ENCODE results near the gene LDLRAD4. TPM values are rescaled to one million over a fixed set of nuclear protein-coding genes. Genes with fewer than 3 reads are reported as not detected.

Gene LDLRAD4
- total RNA-seq, 6 donors from 2014 or later, result 19.5 to 26.6 (median 24.4) TPM

- Histone ChIP-seq H3K36me3 (no peaks in the 10 kb centered on the region), H3K4me1 (peaks cover 0 to 10% (median 3%) of the 10 kb centered on the region in 4 donors), H3K27ac (no peak overlapping the region), H3K9me3 (no peaks in the 10 kb centered on the region), H3K4me3 (no peak overlapping the region), H3K27me3 (no peaks in the 10 kb centered on the region)
- TF ChIP-seq CTCF (IDR thresholded peaks at IDR 0.05) (no peak), POLR2AphosphoS5 (IDR thresholded peaks at IDR 0.05) (no peak), POLR2A (IDR thresholded peaks at IDR 0.05) (no peak), EP300 (IDR thresholded peaks at IDR 0.05) (no peak)
- DNase-seq, result no peak
- no peak for ATAC-seq (ENCODE audit: low FRiP score in 2 of 2)
- 90 to 91% methylated on average over 16 of the region's 16 CpGs for WGBS, 2 donors
Measured at GRCh38 chr18:13431886-13432285, 213.3 kb downstream of the LDLRAD4 start.

GRCh38 chr18:13433125-13433524 is 214.6 kb downstream of the LDLRAD4 start:
- Histone ChIP-seq H3K27ac (no peak overlapping the region), H3K4me1 (peaks cover 0 to 12% (median 3%) of the 10 kb centered on the region in 4 donors), H3K27me3 (no peaks in the 10 kb centered on the region), H3K9me3 (no peaks in the 10 kb centered on the region), H3K36me3 (no peaks in the 10 kb centered on the region), H3K4me3 (no peak overlapping the region)
- ATAC-seq (ENCODE audit: low FRiP score in 2 of 2), result no peak
- TF ChIP-seq EP300 (IDR thresholded peaks at IDR 0.05) (no peak), POLR2AphosphoS5 (IDR thresholded peaks at IDR 0.05) (no peak), CTCF (IDR thresholded peaks at IDR 0.05) (no peak), POLR2A (IDR thresholded peaks at IDR 0.05) (no peak)
- WGBS, 2 donors, result 80 to 85% methylated on average over 3 of the region's 3 CpGs
- DNase-seq, result no peak

DNA sequence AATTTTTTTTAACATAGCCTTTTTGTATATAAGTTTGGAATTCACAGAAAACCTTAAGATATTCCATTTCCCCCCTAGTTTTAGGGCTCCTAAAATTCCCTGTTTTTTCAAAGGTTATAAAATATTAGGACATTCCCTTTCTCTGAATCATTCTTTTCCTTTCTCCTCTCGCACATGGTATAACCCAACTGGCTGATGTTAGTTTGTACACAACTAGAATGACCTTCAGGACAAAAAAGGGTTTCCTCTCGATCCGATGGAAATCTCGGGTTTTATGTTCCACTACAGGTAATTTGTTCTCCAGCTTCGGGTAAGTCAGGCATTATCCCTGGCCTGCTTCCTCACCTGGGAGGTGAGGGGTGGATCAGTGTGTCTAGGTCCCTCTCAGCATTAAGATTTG is 215.1 kb downstream of the LDLRAD4 start:
- H3K4me1 ChIP-seq, result peaks cover 0 to 12% (median 3%) of the 10 kb centered on the region in 4 donors
- WGBS, 2 donors, result 88% methylated on average over 5 of the region's 5 CpGs

DNA sequence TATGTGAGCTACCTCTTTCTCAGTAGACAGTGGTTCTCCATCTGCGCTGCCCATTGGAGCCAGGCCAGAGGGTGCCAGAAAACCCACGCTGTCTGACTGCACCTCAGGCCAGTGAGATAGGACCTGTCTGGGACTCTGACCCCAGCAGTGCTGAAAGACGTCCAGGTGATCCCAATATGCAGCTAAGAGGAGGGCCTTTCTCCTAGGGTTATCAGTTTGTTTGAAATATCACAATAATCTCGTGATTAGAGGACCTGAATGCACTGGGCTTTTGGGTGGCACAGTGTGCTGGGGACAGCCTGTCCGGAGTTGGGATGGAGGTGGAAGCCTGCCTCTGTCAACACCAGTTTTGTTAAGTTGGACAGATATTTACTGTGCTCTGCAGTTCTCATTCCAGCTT is 216.3 kb downstream of the LDLRAD4 start:
- Histone ChIP-seq H3K9me3 (no peaks in the 10 kb centered on the region), H3K36me3 (no peaks in the 10 kb centered on the region), H3K4me3 (no peak overlapping the region), H3K27me3 (no peaks in the 10 kb centered on the region), H3K27ac (peak overlapping the region in 2 of 4 donors; percentile 57 to 58), H3K4me1 (peaks cover 0 to 12% (median 3%) of the 10 kb centered on the region in 4 donors)
- no peak for ATAC-seq (ENCODE audit: low FRiP score in 2 of 2)
- WGBS, 2 donors, result 65 to 91% methylated on average over 5 of the region's 5 CpGs
- no peak for DNase-seq
- no peak for TF ChIP-seq CTCF (IDR thresholded peaks at IDR 0.05)
- no peak for TF ChIP-seq POLR2AphosphoS5 (IDR thresholded peaks at IDR 0.05)
- no peak for TF ChIP-seq EP300 (IDR thresholded peaks at IDR 0.05)
- no peak for TF ChIP-seq POLR2A (IDR thresholded peaks at IDR 0.05)

More for the DNA sequence above, 215.1 kb downstream of the LDLRAD4 start:
- TF ChIP-seq POLR2AphosphoS5 (IDR thresholded peaks at IDR 0.05) (no peak), EP300 (IDR thresholded peaks at IDR 0.05) (no peak), CTCF (IDR thresholded peaks at IDR 0.05) (no peak), POLR2A (IDR thresholded peaks at IDR 0.05) (no peak)
- Histone ChIP-seq H3K27me3 (no peaks in the 10 kb centered on the region), H3K36me3 (no peaks in the 10 kb centered on the region), H3K27ac (no peak overlapping the region), H3K9me3 (no peaks in the 10 kb centered on the region), H3K4me3 (no peak overlapping the region)
- DNase-seq (no peak), ATAC-seq (ENCODE audit: low FRiP score in 2 of 2) (no peak)

DNA sequence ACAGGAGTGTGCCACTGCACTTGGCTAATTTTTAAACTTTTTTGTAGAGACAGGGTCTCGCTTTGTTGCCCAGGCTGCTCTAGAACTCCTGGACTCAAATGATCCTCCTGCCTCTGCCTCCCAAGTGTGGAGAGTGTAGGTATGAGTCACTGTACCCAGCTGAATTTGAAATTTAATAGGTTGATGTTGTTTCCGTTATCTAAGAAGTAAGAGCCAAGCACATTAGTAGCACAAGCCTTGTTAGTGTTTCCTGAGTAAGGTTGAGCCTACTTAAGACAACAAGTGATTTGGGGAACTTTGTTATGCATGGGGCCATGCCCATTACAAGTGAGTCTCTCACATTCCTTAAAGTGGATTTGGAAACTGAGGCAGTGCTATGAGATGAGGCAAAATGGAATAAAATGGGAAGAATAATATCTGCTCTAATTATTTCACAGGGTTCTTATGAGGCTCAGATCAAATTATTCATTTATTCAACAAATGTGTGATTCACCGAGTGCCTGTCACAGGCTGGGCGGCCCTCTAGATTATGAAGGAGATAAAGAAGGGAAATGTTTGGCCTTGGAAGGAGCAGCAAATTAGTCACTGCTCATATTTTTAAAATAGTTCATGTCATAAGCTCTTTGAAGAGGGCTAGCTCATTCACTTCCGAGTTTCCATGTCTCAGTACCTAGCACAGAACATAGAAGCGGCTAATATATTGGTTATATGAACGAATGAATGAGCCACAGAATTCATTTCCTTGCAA is 217.2 kb downstream of the LDLRAD4 start:
- Histone ChIP-seq H3K27ac (peak overlapping the region; percentile 9 to 59 (median 58)), H3K9me3 (no peaks in the 10 kb centered on the region), H3K4me3 (no peak overlapping the region), H3K4me1 (peaks cover 0 to 12% (median 3%) of the 10 kb centered on the region in 4 donors), H3K36me3 (no peaks in the 10 kb centered on the region), H3K27me3 (no peaks in the 10 kb centered on the region)
- TF ChIP-seq POLR2A (IDR thresholded peaks at IDR 0.05) (no peak), POLR2AphosphoS5 (IDR thresholded peaks at IDR 0.05) (peak in 1 of 2 donors; percentile 9), EP300 (IDR thresholded peaks at IDR 0.05) (peak in 1 of 4 donors; percentile 16)
- WGBS, 2 donors, result 71 to 73% methylated on average over 7 of the region's 7 CpGs
- no peak for DNase-seq
- peak; percentile 31 to 82 for ATAC-seq (ENCODE audit: low FRiP score in 2 of 2)

All from upper lobe of left lung (tissue), 6 donors.